ENCODE results near the gene IL4I1. TPM values are rescaled to one million over a fixed set of nuclear protein-coding genes. Genes with fewer than 3 reads are reported as not detected.

IL4I1 gene
- total RNA-seq, 1 donor from 2014 or later, result 0.58 TPM

GRCh38 chr19:49895566-49896297 lies 955 bp downstream of the IL4I1 start:
- Mint-ChIP-seq H3K9me3 (no peaks in the 10 kb centered on the region), H3K27ac (no peak overlapping the region), H3K36me3 (no peaks in the 10 kb centered on the region), H3K4me1 (ENCODE audit: unreplicated experiment) (peaks cover 24% of the 10 kb centered on the region), H3K27me3 (peaks cover 15% of the 10 kb centered on the region), H3K4me3 (no peak overlapping the region)
- TF ChIP-seq CTCF (conservative IDR thresholded peaks at IDR 0.05), result no peak
- no peak for DNase-seq (ENCODE audit: extremely low spot score, unreplicated experiment)

GRCh38 chr19:49894879-49895565 lies 1.7 kb downstream of the IL4I1 start:
- no peak for TF ChIP-seq CTCF (conservative IDR thresholded peaks at IDR 0.05)
- DNase-seq (ENCODE audit: extremely low spot score, unreplicated experiment), result no peak
- H3K36me3 Mint-ChIP-seq, result no peaks in the 10 kb centered on the region
- H3K4me1 Mint-ChIP-seq (ENCODE audit: unreplicated experiment), result peaks cover 24% of the 10 kb centered on the region
- H3K27me3 Mint-ChIP-seq, result peaks cover 15% of the 10 kb centered on the region
- H3K4me3 Mint-ChIP-seq, result no peak overlapping the region
- no peaks in the 10 kb centered on the region for H3K9me3 Mint-ChIP-seq
- no peak overlapping the region for H3K27ac Mint-ChIP-seq

GRCh38 chr19:49894011-49894664 lies 2.5 kb downstream of the IL4I1 start:
- Mint-ChIP-seq H3K4me3 (no peak overlapping the region), H3K27me3 (peaks cover 15% of the 10 kb centered on the region)

GRCh38 chr19:49892716-49893115 lies 4.0 kb downstream of the IL4I1 start:
- Mint-ChIP-seq H3K27ac (peak overlapping the region; percentile 34), H3K4me1 (ENCODE audit: unreplicated experiment) (peaks cover 21% of the 10 kb centered on the region), H3K4me3 (peak overlapping the region; percentile 12), H3K36me3 (no peaks in the 10 kb centered on the region), H3K9me3 (no peaks in the 10 kb centered on the region), H3K27me3 (peaks cover 15% of the 10 kb centered on the region)
- no peak for DNase-seq (ENCODE audit: extremely low spot score, unreplicated experiment)
- no peak for TF ChIP-seq CTCF (conservative IDR thresholded peaks at IDR 0.05)

More at GRCh38 chr19:49894011-49894664, 2.5 kb downstream of the IL4I1 start:
- Mint-ChIP-seq H3K27ac (no peak overlapping the region), H3K4me1 (ENCODE audit: unreplicated experiment) (peaks cover 24% of the 10 kb centered on the region), H3K9me3 (no peaks in the 10 kb centered on the region), H3K36me3 (no peaks in the 10 kb centered on the region)
- TF ChIP-seq CTCF (conservative IDR thresholded peaks at IDR 0.05), result no peak
- DNase-seq (ENCODE audit: extremely low spot score, unreplicated experiment), result no peak

GRCh38 chr19:49891393-49891792 lies 5.3 kb downstream of the IL4I1 start:
- Mint-ChIP-seq H3K27ac (peak overlapping the region; percentile 31), H3K27me3 (peaks cover 15% of the 10 kb centered on the region), H3K4me1 (ENCODE audit: unreplicated experiment) (peaks cover 10% of the 10 kb centered on the region), H3K4me3 (no peak overlapping the region), H3K36me3 (peaks cover 1% of the 10 kb centered on the region), H3K9me3 (no peaks in the 10 kb centered on the region)
- TF ChIP-seq CTCF (conservative IDR thresholded peaks at IDR 0.05), result no peak
- no peak for DNase-seq (ENCODE audit: extremely low spot score, unreplicated experiment)

Data from type B pancreatic cell (in vitro differentiated cells).